Measurements from ENCODE around the gene TFEC.

TFEC gene

DNA sequence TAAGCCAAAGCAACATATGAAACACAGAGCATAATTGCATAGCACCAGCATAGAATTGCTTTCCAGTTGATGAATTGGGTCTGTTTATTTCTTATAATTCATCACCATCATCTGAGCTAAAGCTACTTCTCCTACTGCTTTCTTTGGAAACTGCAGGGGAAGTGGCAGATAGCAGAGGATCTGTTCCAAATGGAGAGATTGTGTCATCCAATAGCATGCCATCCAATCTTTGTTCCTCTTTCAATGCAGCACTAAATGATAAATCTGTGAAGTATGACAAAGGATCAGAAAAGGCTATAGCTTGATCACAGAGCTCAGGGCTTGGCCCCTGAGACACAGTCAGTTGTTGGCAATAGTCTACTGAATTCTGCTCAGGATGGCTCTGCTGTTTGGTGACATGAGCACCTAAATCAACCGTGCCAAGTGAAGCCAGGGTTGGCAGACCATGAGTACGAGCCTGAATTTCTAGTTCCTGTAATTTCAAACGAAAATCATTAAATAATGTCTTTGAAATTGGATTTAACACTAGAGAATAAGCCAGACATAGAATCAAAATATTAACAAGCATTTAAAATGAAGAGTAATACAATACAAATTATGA is 90.0 kb downstream of the TFEC start:
- Histone ChIP-seq H2BK15ac (ENCODE audit: low read depth, poor library complexity, severe bottlenecking) (no peak overlapping the region), H3K79me1 (replicated peaks; ENCODE audit: low read length, poor library complexity, severe bottlenecking) (no peaks in the 10 kb centered on the region)

DNA sequence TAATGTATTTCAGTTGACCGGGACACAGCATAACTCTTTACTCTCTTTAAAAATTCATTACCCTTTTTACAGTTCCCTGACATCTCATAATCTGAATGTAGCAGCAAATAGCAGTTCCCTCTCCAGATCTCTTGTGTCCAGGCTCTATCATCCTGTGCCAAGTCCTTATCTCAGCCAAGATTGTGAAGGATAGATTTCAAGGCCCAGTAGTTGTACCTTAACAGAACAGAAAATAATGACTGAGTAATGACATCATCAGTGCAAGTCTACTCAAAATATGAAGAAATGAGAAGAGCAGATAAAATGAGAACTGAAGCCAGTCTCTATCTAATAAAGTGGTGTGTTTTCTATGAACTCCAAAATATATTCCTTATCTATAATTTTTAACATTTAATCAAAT is 92.6 kb downstream of the TFEC start:
- H3K79me1 ChIP-seq (replicated peaks; ENCODE audit: low read length, poor library complexity, severe bottlenecking), result no peaks in the 10 kb centered on the region
- H3K9ac ChIP-seq (ENCODE audit: low read length), result no peak overlapping the region
- no peak overlapping the region for H2AK5ac ChIP-seq (ENCODE audit: low read length, severe bottlenecking)
- WGBS, result 96% methylated on average over 1 of the region's 1 CpG
- no peak overlapping the region for H4K8ac ChIP-seq (ENCODE audit: low read length)
- no peak overlapping the region for H2BK15ac ChIP-seq (ENCODE audit: low read depth, poor library complexity, severe bottlenecking)
- no peak overlapping the region for H2BK5ac ChIP-seq (ENCODE audit: low read depth, low read length, poor library complexity, severe bottlenecking)
- H3K4me1 ChIP-seq (ENCODE audit: control insufficient read depth, insufficient read depth, low read depth, low read length), result no peaks in the 10 kb centered on the region
- H3K36me3 ChIP-seq (ENCODE audit: control insufficient read depth in 1 of 2, insufficient read depth in 2 of 2, low read depth in 1 of 2, low read length in 2 of 2), result no peaks in the 10 kb centered on the region
- no peak overlapping the region for H3K14ac ChIP-seq (ENCODE audit: low read length in 2 of 2)
- H3K4me3 ChIP-seq (ENCODE audit: insufficient read depth in 1 of 2, low read depth in 1 of 2, low read length in 2 of 2), result no peak overlapping the region
- DNase-seq, result no peak
- H3K4ac ChIP-seq (ENCODE audit: low read depth in 1 of 2, low read length in 2 of 2), result no peak overlapping the region
- H3K18ac ChIP-seq (ENCODE audit: low read depth in 1 of 2, low read length in 2 of 2), result no peak overlapping the region
- H3K23ac ChIP-seq (ENCODE audit: low read length in 2 of 2), result no peak overlapping the region
- no peak overlapping the region for H3K4me2 ChIP-seq (ENCODE audit: low read length, poor library complexity, severe bottlenecking)
- no peak overlapping the region for H2BK120ac ChIP-seq (ENCODE audit: low read depth, low read length)
- no peaks in the 10 kb centered on the region for H3K27me3 ChIP-seq (ENCODE audit: control insufficient read depth in 1 of 2, insufficient read depth in 1 of 2, low read length in 2 of 2)
- no peak overlapping the region for H2AFZ ChIP-seq (ENCODE audit: low read depth, low read length)
- H3K27ac ChIP-seq (ENCODE audit: low read length, poor library complexity, severe bottlenecking), result no peak overlapping the region
- H2BK12ac ChIP-seq (ENCODE audit: low read length in 2 of 2), result no peak overlapping the region
- H4K91ac ChIP-seq (ENCODE audit: low read length), result no peak overlapping the region
- no peaks in the 10 kb centered on the region for H3K9me3 ChIP-seq (ENCODE audit: control insufficient read depth, low read length)

More for the DNA sequence above, 90.0 kb downstream of the TFEC start:
- Histone ChIP-seq H4K91ac (ENCODE audit: low read length) (no peak overlapping the region), H2AFZ (ENCODE audit: low read depth, low read length) (no peak overlapping the region), H2BK12ac (ENCODE audit: low read length in 2 of 2) (no peak overlapping the region), H3K4me1 (ENCODE audit: control insufficient read depth, insufficient read depth, low read depth, low read length) (no peaks in the 10 kb centered on the region), H2BK5ac (ENCODE audit: low read depth, low read length, poor library complexity, severe bottlenecking) (no peak overlapping the region), H2BK120ac (ENCODE audit: low read depth, low read length) (no peak overlapping the region), H3K4me2 (ENCODE audit: low read length, poor library complexity, severe bottlenecking) (no peak overlapping the region), H2AK5ac (ENCODE audit: low read length, severe bottlenecking) (no peak overlapping the region), H3K4me3 (ENCODE audit: insufficient read depth in 1 of 2, low read depth in 1 of 2, low read length in 2 of 2) (no peak overlapping the region), H3K18ac (ENCODE audit: low read depth in 1 of 2, low read length in 2 of 2) (no peak overlapping the region), H3K36me3 (ENCODE audit: control insufficient read depth in 1 of 2, insufficient read depth in 2 of 2, low read depth in 1 of 2, low read length in 2 of 2) (no peaks in the 10 kb centered on the region), H3K27me3 (ENCODE audit: control insufficient read depth in 1 of 2, insufficient read depth in 1 of 2, low read length in 2 of 2) (no peaks in the 10 kb centered on the region), H3K14ac (ENCODE audit: low read length in 2 of 2) (no peak overlapping the region), H3K27ac (ENCODE audit: low read length, poor library complexity, severe bottlenecking) (no peak overlapping the region), H4K8ac (ENCODE audit: low read length) (no peak overlapping the region), H3K9me3 (ENCODE audit: control insufficient read depth, low read length) (no peaks in the 10 kb centered on the region), H3K4ac (ENCODE audit: low read depth in 1 of 2, low read length in 2 of 2) (no peak overlapping the region), H3K23ac (ENCODE audit: low read length in 2 of 2) (no peak overlapping the region), H3K9ac (ENCODE audit: low read length) (no peak overlapping the region)
- WGBS, result 88% methylated on average over 2 of the region's 3 CpGs
- no peak for DNase-seq

DNA sequence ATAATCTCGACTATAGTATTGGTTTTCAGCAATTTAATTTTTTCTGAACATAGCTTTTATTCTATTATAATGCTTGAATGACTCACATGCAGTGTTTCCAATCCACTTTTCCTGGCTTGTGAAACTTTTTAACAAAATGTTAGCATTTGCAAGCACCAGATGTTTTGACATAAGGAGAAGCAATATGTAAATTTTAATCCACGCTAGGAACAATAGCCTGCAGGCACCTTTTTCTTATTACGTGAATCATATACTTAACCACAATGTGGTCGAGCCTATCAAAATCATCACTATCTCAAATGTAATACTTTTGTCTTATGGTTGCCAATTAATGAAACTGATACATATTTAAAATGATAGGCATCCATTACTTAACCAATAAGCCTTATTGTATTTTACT is 97.1 kb downstream of the TFEC start:
- Histone ChIP-seq H2BK15ac (ENCODE audit: low read depth, poor library complexity, severe bottlenecking) (no peak overlapping the region), H3K18ac (ENCODE audit: low read depth in 1 of 2, low read length in 2 of 2) (no peak overlapping the region), H3K9me3 (ENCODE audit: control insufficient read depth, low read length) (no peaks in the 10 kb centered on the region), H4K91ac (ENCODE audit: low read length) (no peak overlapping the region), H3K23ac (ENCODE audit: low read length in 2 of 2) (no peak overlapping the region), H3K9ac (ENCODE audit: low read length) (no peak overlapping the region), H3K14ac (ENCODE audit: low read length in 2 of 2) (no peak overlapping the region), H3K4ac (ENCODE audit: low read depth in 1 of 2, low read length in 2 of 2) (no peak overlapping the region), H3K79me1 (replicated peaks; ENCODE audit: low read length, poor library complexity, severe bottlenecking) (no peaks in the 10 kb centered on the region), H3K27ac (ENCODE audit: low read length, poor library complexity, severe bottlenecking) (no peak overlapping the region), H3K27me3 (ENCODE audit: control insufficient read depth in 1 of 2, insufficient read depth in 1 of 2, low read length in 2 of 2) (no peaks in the 10 kb centered on the region), H2AFZ (ENCODE audit: low read depth, low read length) (no peak overlapping the region), H2BK12ac (ENCODE audit: low read length in 2 of 2) (no peak overlapping the region), H3K36me3 (ENCODE audit: control insufficient read depth in 1 of 2, insufficient read depth in 2 of 2, low read depth in 1 of 2, low read length in 2 of 2) (no peaks in the 10 kb centered on the region), H3K4me2 (ENCODE audit: low read length, poor library complexity, severe bottlenecking) (no peak overlapping the region), H3K4me3 (ENCODE audit: insufficient read depth in 1 of 2, low read depth in 1 of 2, low read length in 2 of 2) (no peak overlapping the region), H2AK5ac (ENCODE audit: low read length, severe bottlenecking) (no peak overlapping the region), H2BK120ac (ENCODE audit: low read depth, low read length) (no peak overlapping the region), H3K4me1 (ENCODE audit: control insufficient read depth, insufficient read depth, low read depth, low read length) (no peaks in the 10 kb centered on the region), H4K8ac (ENCODE audit: low read length) (no peak overlapping the region), H2BK5ac (ENCODE audit: low read depth, low read length, poor library complexity, severe bottlenecking) (no peak overlapping the region)
- 60% methylated on average over 2 of the region's 4 CpGs for WGBS
- DNase-seq, result no peak

DNA sequence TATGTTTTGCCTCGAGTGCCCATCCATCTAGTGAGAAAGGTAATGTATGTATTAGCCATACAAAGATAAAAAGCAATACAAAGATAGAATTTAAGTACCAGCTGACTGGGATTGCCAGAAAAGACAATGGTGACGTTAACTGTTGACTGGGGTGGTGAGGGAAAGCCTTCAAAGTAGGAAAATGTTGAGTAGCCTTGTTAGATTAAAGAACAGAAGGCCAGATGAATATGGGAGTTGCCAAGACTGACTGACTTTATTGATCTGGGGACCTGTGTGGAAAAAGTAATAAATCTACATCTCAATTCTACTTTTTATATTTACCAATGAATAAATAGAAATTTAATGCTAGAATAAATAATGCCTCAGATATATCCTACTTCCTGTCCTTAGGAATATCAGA is 97.7 kb downstream of the TFEC start:
- H3K4me1 ChIP-seq (ENCODE audit: control insufficient read depth, insufficient read depth, low read depth, low read length), result no peaks in the 10 kb centered on the region
- H3K9ac ChIP-seq (ENCODE audit: low read length), result no peak overlapping the region
- no peak overlapping the region for H3K4me3 ChIP-seq (ENCODE audit: insufficient read depth in 1 of 2, low read depth in 1 of 2, low read length in 2 of 2)
- H3K36me3 ChIP-seq (ENCODE audit: control insufficient read depth in 1 of 2, insufficient read depth in 2 of 2, low read depth in 1 of 2, low read length in 2 of 2), result no peaks in the 10 kb centered on the region
- H3K4ac ChIP-seq (ENCODE audit: low read depth in 1 of 2, low read length in 2 of 2), result no peak overlapping the region
- H4K8ac ChIP-seq (ENCODE audit: low read length), result no peak overlapping the region
- H2AK5ac ChIP-seq (ENCODE audit: low read length, severe bottlenecking), result no peak overlapping the region
- no peak for DNase-seq
- no peak overlapping the region for H2BK15ac ChIP-seq (ENCODE audit: low read depth, poor library complexity, severe bottlenecking)
- WGBS, result 32% methylated on average over 1 of the region's 2 CpGs
- H3K27ac ChIP-seq (ENCODE audit: low read length, poor library complexity, severe bottlenecking), result no peak overlapping the region
- H2AFZ ChIP-seq (ENCODE audit: low read depth, low read length), result no peak overlapping the region
- no peak overlapping the region for H2BK12ac ChIP-seq (ENCODE audit: low read length in 2 of 2)
- no peak overlapping the region for H3K14ac ChIP-seq (ENCODE audit: low read length in 2 of 2)
- H3K18ac ChIP-seq (ENCODE audit: low read depth in 1 of 2, low read length in 2 of 2), result no peak overlapping the region
- no peak overlapping the region for H2BK120ac ChIP-seq (ENCODE audit: low read depth, low read length)
- no peaks in the 10 kb centered on the region for H3K27me3 ChIP-seq (ENCODE audit: control insufficient read depth in 1 of 2, insufficient read depth in 1 of 2, low read length in 2 of 2)
- no peak overlapping the region for H2BK5ac ChIP-seq (ENCODE audit: low read depth, low read length, poor library complexity, severe bottlenecking)
- no peaks in the 10 kb centered on the region for H3K9me3 ChIP-seq (ENCODE audit: control insufficient read depth, low read length)
- no peak overlapping the region for H4K91ac ChIP-seq (ENCODE audit: low read length)
- H3K4me2 ChIP-seq (ENCODE audit: low read length, poor library complexity, severe bottlenecking), result no peak overlapping the region
- H3K23ac ChIP-seq (ENCODE audit: low read length in 2 of 2), result no peak overlapping the region
- no peaks in the 10 kb centered on the region for H3K79me1 ChIP-seq (replicated peaks; ENCODE audit: low read length, poor library complexity, severe bottlenecking)
